Iris pigment epithelial cell (primary cell): ENCODE results near the gene AUTS2.
"Not testable (repeated sequence)": the region's sequence is repeated elsewhere in the genome, so short reads cannot be mapped to it uniquely, and the experiment has no call there.

ENCODE experiments used
- DNase-seq: peaks from one replicate; pipeline ENCODE4 v3.0.0-alpha.2; 2011; ENCODE audit warnings: low read depth

The AUTS2 gene

GRCh38 chr7:70634610-70635068, 1036.4 kb downstream of the AUTS2 start:
- peak; percentile 62 for DNase-seq

GRCh38 chr7:70635633-70636032, 1037.4 kb downstream of the AUTS2 start:
- no peak for DNase-seq

GRCh38 chr7:70636169-70636568, 1037.9 kb downstream of the AUTS2 start:
- no peak for DNase-seq

- DNase-seq = no peak
Measured at GRCh38 chr7:70637726-70638125, 1039.5 kb downstream of the AUTS2 start.

DNA sequence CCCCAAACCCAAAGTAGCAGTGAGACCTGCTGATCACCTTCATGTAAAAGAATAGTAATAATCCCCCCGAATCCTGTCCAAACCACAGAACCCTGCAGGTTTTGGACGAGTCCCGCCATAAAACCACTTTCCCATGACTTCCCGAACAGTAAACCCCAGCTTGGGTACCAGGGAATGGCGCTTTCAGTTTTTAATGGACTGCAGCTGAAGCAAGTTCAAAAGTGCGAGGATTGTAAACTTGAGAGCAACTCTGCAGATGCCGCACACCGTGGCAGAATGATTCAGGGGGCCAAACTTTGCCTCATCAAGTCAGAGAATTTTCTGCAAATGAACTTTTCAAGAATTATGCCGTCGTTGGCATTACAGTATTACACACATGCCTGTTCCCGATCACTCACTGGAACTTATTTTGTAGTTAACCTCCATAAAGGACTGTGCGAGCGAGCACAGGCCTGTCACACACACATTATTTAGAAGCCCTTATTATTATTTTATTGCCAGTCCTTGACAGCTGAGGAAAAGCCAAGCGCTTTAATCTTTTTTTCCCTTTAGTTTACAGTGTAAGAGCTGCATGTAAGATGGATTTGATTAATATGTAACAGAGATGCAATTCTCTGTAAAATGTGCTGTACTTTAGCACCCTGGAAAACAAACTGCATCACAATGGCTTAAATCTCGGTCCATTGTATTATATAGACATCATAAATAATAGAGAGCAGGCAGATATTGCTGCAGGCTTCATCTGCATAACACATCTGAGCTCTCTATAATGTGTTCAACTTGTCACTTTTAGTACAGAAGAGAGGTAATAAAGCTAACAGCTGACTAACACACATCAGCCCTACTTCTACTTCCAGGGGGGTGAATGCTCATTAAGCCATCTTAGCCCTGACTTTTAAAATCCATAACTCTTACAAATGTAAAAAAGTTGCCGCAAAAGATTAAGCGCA, 1040.2 kb downstream of the AUTS2 start:
- DNase-seq = no peak

GRCh38 chr7:70640266-70640833, 1042.1 kb downstream of the AUTS2 start:
- DNase-seq = peak; percentile 12

- no peak for DNase-seq
Measured at GRCh38 chr7:70641882-70642281, 1043.6 kb downstream of the AUTS2 start.

DNA sequence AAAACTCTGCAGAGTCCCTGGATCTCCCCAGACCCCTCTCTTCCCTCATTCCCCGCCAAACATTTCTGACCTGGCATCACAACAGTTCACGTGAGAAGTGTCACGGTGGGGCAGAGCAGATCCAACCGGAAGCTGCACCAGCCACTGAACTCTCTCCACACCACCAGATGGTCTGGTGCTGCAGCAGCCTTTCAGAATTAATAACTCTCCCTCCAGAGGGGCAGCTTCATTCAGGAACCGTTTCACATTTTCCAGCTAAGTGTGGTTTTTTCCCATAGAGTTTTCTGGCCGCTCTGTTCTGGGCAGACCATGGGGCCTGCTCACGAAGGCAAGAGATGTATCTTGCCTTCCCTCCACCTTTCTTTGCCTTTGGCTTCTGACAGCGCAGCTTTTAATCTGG, 1047.0 kb downstream of the AUTS2 start:
- no peak for DNase-seq

- no peak for DNase-seq
Measured at GRCh38 chr7:70645876-70646351, 1047.6 kb downstream of the AUTS2 start.

GRCh38 chr7:70646536-70647248, 1048.4 kb downstream of the AUTS2 start:
- no peak for DNase-seq

DNA sequence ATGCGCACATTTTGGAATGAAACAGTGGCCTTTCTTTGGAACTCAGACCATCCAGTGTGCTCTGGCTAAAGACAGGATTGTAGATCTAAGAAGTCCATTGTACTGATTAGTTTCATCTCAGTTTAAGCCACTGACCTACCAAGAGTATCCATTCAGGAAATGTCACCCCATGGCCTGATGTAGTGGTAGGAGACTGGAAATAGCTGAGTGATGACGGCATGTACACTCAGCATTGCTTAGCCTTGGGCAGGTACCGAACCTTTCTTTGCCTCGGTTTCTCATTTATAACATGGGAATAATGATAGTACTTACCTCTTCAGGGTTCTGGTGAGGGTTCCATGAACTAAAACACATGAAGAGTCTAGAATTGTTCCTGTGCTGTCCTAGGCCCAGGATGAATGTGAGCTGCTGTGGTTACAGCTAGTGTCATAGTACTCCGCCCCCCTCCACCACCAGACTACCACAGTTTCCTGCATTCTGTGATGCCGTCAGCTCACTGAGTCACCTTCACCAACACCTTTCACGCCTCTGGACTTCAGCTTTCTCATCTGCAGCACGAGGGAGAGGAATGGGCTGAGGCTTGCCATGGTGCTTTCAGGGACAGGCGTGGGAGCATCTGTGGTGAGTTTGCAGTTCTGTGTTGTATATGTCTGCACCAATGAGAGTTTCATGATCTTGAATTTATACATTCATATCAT, 1049.7 kb downstream of the AUTS2 start:
- peak; percentile 27 for DNase-seq

- not testable (repeated sequence) for DNase-seq
Measured at GRCh38 chr7:70648499-70648861, 1050.2 kb downstream of the AUTS2 start.

DNA sequence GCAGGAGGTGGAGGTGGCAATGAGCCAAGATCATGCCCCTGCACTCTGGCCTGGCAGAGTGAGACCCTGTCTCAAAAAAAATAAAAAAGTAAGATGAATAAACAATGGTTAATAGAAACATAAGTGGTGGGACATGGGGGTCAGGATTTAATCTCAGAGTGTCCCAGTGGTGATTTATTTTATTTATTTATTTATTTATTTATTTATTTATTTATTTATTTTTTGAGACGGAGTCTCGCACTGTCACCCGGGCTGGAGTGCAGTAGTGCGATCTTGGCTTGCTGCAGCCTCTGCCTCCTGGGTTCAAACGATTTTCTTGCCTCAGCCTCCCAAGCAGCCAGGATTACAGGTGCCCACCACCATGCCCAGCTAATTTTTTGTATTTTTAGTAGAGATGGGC, 1051.0 kb downstream of the AUTS2 start:
- DNase-seq = no peak

GRCh38 chr7:70654146-70654545, 1055.9 kb downstream of the AUTS2 start:
- no peak for DNase-seq

- no peak for DNase-seq
Measured at GRCh38 chr7:70654979-70655378, 1056.7 kb downstream of the AUTS2 start.

- DNase-seq = no peak
Measured at GRCh38 chr7:70655694-70656093, 1057.4 kb downstream of the AUTS2 start.

DNA sequence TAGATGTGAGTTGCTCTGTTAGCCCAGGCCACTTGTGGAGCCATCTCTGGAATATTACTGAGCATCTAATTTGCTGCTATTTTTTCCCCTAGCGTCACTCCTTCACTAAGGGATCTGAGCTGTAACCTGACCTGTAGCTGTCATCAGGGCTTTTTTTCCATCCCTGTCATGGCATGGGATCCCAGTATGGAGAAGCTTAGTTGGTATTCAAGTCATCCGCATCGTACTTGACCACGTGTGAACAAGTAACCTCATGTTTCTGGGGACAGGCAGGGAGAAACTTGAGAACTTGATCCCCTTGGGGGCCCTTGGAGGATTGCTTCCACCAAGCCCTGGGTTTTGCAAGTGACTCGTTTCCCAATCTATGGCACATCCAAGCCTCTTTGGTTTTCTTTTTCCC, 1059.3 kb downstream of the AUTS2 start:
- no peak for DNase-seq

GRCh38 chr7:70657989-70658632, 1059.8 kb downstream of the AUTS2 start:
- no peak for DNase-seq

DNA sequence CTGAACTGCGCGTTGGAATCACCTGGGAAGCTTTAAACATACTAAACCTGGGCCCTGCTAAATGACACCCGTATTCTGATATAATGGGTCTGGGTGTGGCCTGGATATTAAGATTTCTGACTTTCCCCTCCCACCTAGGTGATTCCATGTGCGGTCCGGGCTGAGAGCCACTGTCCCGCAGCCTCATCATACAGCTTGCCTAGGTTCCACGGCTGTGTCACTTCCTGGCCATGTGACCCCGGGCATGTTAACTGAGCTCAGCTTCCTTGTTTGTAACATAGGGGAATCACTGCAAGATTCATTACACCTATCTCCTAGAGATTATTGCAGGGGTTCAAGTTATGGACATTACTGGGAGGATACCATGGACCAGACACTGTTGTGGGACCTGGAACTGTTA, 1061.0 kb downstream of the AUTS2 start:
- no peak for DNase-seq

DNA sequence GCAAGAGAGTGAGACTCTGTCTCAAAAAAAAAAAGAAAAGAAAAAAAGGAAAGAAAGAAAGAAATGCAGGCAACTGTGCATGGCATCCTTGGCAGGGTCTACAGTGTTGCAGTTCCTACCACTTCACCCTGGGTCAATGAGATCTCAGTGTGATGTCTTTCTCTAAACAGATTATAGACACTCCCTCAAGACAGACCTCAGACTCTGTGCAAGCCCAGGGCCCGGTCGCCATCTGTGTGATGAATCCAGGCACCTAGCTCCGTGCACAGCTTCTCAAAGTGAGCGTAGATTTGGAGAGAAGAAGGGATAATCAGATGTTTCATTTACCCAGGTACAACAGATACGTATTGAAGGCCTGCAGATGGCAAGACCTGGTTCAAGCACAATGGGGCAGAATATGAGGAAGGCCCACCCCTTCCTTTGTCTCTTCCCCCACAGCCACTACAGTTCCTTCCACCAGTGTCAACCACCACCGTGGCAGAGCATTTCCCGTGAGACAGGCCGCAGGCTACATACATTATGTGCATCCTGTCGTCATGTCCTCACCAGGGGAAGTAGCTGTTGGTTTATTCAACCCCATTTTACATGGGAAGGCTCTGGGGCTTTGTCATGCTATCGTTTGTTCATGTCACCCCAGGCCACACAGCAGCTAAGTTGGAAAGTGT, 1062.0 kb downstream of the AUTS2 start:
- no peak for DNase-seq

DNA sequence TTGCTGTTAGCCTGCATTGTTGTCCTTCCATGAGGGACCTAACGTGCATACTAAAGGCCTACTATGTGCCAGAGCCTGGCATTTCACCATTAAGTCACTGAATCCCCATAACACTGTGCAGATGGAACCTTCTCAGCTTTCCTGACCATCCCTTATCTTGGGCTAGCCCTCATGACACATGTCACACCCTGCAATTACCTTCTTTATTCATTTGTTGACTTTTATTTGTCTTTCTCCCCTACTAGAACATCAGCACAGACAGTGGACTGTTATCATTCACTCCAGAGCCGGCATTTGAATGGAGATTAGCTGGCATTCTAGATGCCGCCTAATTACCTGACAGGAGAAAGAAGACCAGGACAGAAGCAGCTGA, 1062.5 kb downstream of the AUTS2 start:
- no peak for DNase-seq
